ENCODE results near the gene ZNF653. TPM values are rescaled to one million over a fixed set of nuclear protein-coding genes. Genes with fewer than 3 reads are reported as not detected.

ZNF653 gene
- total and polyA plus RNA-seq, 2 donors (not counting 3 experiments of a cell fraction or from before 2014, with no cell fraction given) = 7.0 to 8.7 TPM

DNA sequence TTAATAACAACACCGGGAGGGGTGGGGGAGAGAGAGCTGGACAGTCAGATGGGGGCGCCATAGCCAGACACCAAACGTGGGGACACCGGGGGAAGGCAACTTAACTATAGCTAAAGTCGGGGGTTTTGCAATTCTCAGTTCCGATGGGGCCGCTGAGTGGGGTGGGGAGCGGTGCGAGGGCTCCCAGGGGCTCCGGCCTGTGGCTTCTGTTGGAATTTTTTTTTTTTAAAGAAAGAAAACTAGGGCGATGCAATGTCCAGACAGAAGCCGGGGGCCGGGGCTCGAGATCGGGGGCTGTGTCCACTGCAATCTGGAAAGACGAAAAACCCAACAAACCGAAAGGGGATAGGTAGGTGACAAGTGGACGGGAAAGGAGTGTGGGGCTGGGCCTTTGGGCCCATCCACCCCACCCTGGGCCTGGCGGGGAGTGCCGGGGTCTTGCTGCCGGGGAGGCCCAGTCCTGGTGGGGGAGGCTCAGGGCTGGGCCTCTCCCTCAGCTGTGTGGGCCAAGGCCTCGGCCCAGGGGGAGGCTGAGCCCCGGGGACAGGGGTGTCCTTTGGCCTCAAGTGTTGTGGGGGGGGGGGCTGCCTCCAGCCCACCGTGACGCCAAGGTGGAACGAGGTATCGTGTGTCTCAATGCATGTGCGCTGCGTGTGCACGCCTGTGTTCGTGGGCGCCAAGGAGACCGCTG is 52.9 kb downstream of the ZNF653 start:
- Histone ChIP-seq H3K4me1 (ENCODE audit: control insufficient read depth, extremely low read depth, insufficient read depth, low read length) (no peaks in the 10 kb centered on the region), H4K20me1 (replicated peaks; ENCODE audit: control insufficient read depth, extremely low read depth, insufficient read depth, low read length) (no peaks in the 10 kb centered on the region), H3K9me1 (replicated peaks; ENCODE audit: control insufficient read depth, extremely low read depth, insufficient read depth, low read length) (no peaks in the 10 kb centered on the region), H3K9me3 (replicated peaks; ENCODE audit: control insufficient read depth, insufficient read depth, low read length) (no peaks in the 10 kb centered on the region), H3K27me3 (ENCODE audit: control insufficient read depth in 2 of 2, insufficient read depth in 2 of 2, low read length in 2 of 2) (no peaks in the 10 kb centered on the region), H3K27ac (ENCODE audit: insufficient read depth, low read depth, low read length) (no peak overlapping the region), H3K79me2 (ENCODE audit: control insufficient read depth, insufficient read depth, low read length) (no peaks in the 10 kb centered on the region), H3K4me3 (replicated peaks in 1 of 3; ENCODE audit: insufficient read depth in 1 of 3, low read depth in 1 of 3, low read length in 3 of 3) (no peak overlapping the region), H3K4me2 (ENCODE audit: insufficient read depth, low read length) (no peak overlapping the region), H2AFZ (ENCODE audit: low read depth, low read length) (no peak overlapping the region), H3K36me3 (ENCODE audit: control insufficient read depth in 2 of 2, extremely low read depth in 1 of 2, insufficient read depth in 2 of 2, low read length in 2 of 2) (peaks cover 2 to 10% of the 10 kb centered on the region in 2 experiments), H3K9ac (replicated peaks; ENCODE audit: extremely low read depth, insufficient read depth, low read length) (no peak overlapping the region)
- ChIA-PET CTCF (interaction anchor here (1.1 to 1.8 kb wide), 5 partner anchors 15 to 159 kb away, joined by 3 to 9 read pairs (median 4); no protein-coding TSS in a partner anchor), POLR2A (no interaction called here)
- BruUV-seq (replicated peaks) = no TSS peak
- TF ChIP-seq, protein P1, sequence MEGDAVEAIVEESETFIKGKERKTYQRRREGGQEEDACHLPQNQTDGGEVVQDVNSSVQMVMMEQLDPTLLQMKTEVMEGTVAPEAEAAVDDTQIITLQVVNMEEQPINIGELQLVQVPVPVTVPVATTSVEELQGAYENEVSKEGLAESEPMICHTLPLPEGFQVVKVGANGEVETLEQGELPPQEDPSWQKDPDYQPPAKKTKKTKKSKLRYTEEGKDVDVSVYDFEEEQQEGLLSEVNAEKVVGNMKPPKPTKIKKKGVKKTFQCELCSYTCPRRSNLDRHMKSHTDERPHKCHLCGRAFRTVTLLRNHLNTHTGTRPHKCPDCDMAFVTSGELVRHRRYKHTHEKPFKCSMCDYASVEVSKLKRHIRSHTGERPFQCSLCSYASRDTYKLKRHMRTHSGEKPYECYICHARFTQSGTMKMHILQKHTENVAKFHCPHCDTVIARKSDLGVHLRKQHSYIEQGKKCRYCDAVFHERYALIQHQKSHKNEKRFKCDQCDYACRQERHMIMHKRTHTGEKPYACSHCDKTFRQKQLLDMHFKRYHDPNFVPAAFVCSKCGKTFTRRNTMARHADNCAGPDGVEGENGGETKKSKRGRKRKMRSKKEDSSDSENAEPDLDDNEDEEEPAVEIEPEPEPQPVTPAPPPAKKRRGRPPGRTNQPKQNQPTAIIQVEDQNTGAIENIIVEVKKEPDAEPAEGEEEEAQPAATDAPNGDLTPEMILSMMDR (IDR thresholded peaks at IDR 0.05; ENCODE audit: extremely low read depth in 1 of 2, insufficient read depth in 1 of 2, low read depth in 1 of 2, low read length in 2 of 2) = no peak
- TF ChIP-seq POLR2A (IDR thresholded peaks at IDR 0.05; ENCODE audit: low read depth, low read length) (no peak), EZH2 (IDR thresholded peaks at IDR 0.05; ENCODE audit: borderline replicate concordance, low read depth, low read length, severe bottlenecking) (no peak), GATA2 (IDR thresholded peaks at IDR 0.05; ENCODE audit: insufficient read depth, insufficient read length, low read depth, low read length) (no peak), POLR2AphosphoS5 (IDR thresholded peaks at IDR 0.05; ENCODE audit: insufficient read depth, low read depth, low read length) (no peak), MYC (IDR thresholded peaks at IDR 0.05; ENCODE audit: low read depth, low read length) (no peak), JUN (IDR thresholded peaks at IDR 0.05; ENCODE audit: borderline replicate concordance, insufficient read depth, insufficient read length, low read depth) (no peak), FOS (IDR thresholded peaks at IDR 0.05; ENCODE audit: borderline replicate concordance, insufficient read depth, low read length) (no peak)
- TF ChIP-seq, protein P2, sequence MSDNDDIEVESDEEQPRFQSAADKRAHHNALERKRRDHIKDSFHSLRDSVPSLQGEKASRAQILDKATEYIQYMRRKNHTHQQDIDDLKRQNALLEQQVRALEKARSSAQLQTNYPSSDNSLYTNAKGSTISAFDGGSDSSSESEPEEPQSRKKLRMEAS (IDR thresholded peaks at IDR 0.05; ENCODE audit: insufficient read depth, insufficient read length) = no peak
- dilution Hi-C loops (cut with MboI; ENCODE audit: extremely low pct_ligation_motif_present, low sequenced_read_pairs) = no loop called here
- FAIRE-seq (no peak), DNase-seq (ENCODE audit: low read depth, low spot score) (no peak)
- intact Hi-C loops (cut with micrococcal nuclease) = no loop called here
